K562 (cell line): ENCODE results near the gene C9orf50. TPM values are rescaled to one million over a fixed set of nuclear protein-coding genes. Genes with fewer than 3 reads are reported as not detected.
A peak's percentile ranks its signal among the peaks of the same experiment; 100 is the strongest.

Source experiments
- ATAC-seq: fragments of 200-7000 bp; cut with Tn5 transposase; 3 replicates; pipeline ENCODE4 v1.9.1; 2020; ENCODE audit warnings: moderate library complexity
- BruUV-seq: library from RNA; stranded (reverse); fragments of 400-500 nt; replicated peaks from 2 replicates; lab custom pipeline; 2021; lab: Mats Ljungman, UMichigan
- CTCF ChIA-PET: fragments of 300-600 bp; formaldehyde crosslinking; extraction: SDS; loops from one replicate; lab custom pipeline; 2021; ENCODE audit warnings: low intra/inter-chr PET ratio; lab: Yijun Ruan, JAX
- POLR2A ChIA-PET: fragments of 300-600, 350-650 bp; sonication (Branson Sonifier 250); formaldehyde crosslinking; extraction: SDS; loops from one replicate; lab custom pipeline; 2021; ENCODE audit warnings: antibody characterized with exemption, inconsistent platforms; lab: Yijun Ruan, JAX
- DNase-seq, 4 experiments: peaks; one replicate each; pipeline versions ENCODE4 v3.0.0 to v3.0.0-alpha.2; 2011 to 2018; ENCODE audit warnings: low spot score in 3 of 4, mixed read lengths in 3 of 4; ENCODE audit errors: extremely low read depth in 1 of 4
- FAIRE-seq: peaks from 2 replicates; lab custom pipeline; 2011; peaks lifted over from hg19 to GRCh38; lab: Jason Lieb, UNC
- H2AFZ ChIP-seq: 2 replicates; pipeline ENCODE4 v1.6.0; 2011; ENCODE audit warnings: low read depth, low read length, control low read depth, inconsistent platforms
- H3K27ac ChIP-seq: fragments of 200-600 bp; 3 replicates; pipeline ENCODE4 v1.8.0; 2011; ENCODE audit warnings: low read depth, mild to moderate bottlenecking, control low read depth, inconsistent platforms, low read length, moderate library complexity, mixed read lengths; ENCODE audit errors: extremely low read depth
- H3K27me3 ChIP-seq, 2 experiments: fragments of 300-600 bp in 1 of 2; 2 replicates in 1 of 2; 3 replicates in 1 of 2; pipeline versions ENCODE4 v1.6.0 to v1.8.0; 2011; ENCODE audit warnings: inconsistent platforms in 2 of 2, low read length in 2 of 2, mild to moderate bottlenecking in 1 of 2, mixed read lengths in 1 of 2, moderate library complexity in 1 of 2; ENCODE audit not compliant: control insufficient read depth in 2 of 2, insufficient read depth in 2 of 2
- H3K36me3 ChIP-seq: fragments of 300-600 bp; 3 replicates; pipeline ENCODE4 v1.8.0; 2011; ENCODE audit warnings: mild to moderate bottlenecking, low read length, inconsistent platforms; ENCODE audit not compliant: control insufficient read depth, insufficient read depth
- H3K4me1 ChIP-seq, 2 experiments: fragments of 200-600 bp in 1 of 2; replicated peaks in 1 of 2; 2 replicates in 1 of 2; 3 replicates in 1 of 2; pipeline versions ENCODE4 v1.5.1 to v1.8.0; 2011; ENCODE audit warnings: inconsistent platforms in 2 of 2, low read length in 2 of 2, mild to moderate bottlenecking in 1 of 2, mixed read lengths in 1 of 2, moderate library complexity in 1 of 2; ENCODE audit not compliant: control insufficient read depth in 2 of 2, insufficient read depth in 2 of 2
- H3K4me2 ChIP-seq: 2 replicates; pipeline ENCODE4 v1.6.1; 2011; ENCODE audit warnings: low read length, control low read depth, inconsistent platforms, mixed read lengths; ENCODE audit not compliant: insufficient read depth
- H3K4me3 ChIP-seq: fragments of 200-600 bp; sonication (generic), shearing (Covaris generic); 2 replicates; pipeline ENCODE4 v1.5.1; 2016; ENCODE audit warnings: control low read depth, inconsistent platforms
- H3K79me2 ChIP-seq: fragments of 200-600 bp; 3 replicates; pipeline ENCODE4 v1.8.0; 2011; ENCODE audit warnings: low read length, inconsistent platforms; ENCODE audit not compliant: control insufficient read depth, insufficient read depth
- H3K9ac ChIP-seq, 2 experiments: 2 replicates each; pipeline versions ENCODE4 v1.6.0 to v1.6.1; 2011; ENCODE audit warnings: low read depth in 2 of 2, low read length in 2 of 2, control low read depth in 1 of 2, inconsistent platforms in 1 of 2, mild to moderate bottlenecking in 1 of 2, mixed read lengths in 1 of 2; ENCODE audit not compliant: insufficient read depth in 1 of 2
- H3K9me1 ChIP-seq: one replicate; pipeline ENCODE4 v1.6.0; 2011; ENCODE audit warnings: inconsistent platforms, mild to moderate bottlenecking, low read length, moderate library complexity; ENCODE audit not compliant: control insufficient read depth, insufficient read depth
- H3K9me3 ChIP-seq: replicated peaks from 2 replicates; pipeline ENCODE4 v1.5.1; 2011; ENCODE audit warnings: low read depth, low read length, inconsistent platforms; ENCODE audit not compliant: control insufficient read depth, insufficient read depth
- H4K20me1 ChIP-seq: replicated peaks from 2 replicates; pipeline ENCODE4 v1.6.1; 2011; ENCODE audit warnings: low read length, inconsistent platforms, mixed read lengths; ENCODE audit not compliant: control insufficient read depth, insufficient read depth
- BRF2 ChIP-seq: IDR thresholded peaks from 3 replicates; pipeline ENCODE4 v1.6.1; 2011; ENCODE audit warnings: borderline replicate concordance, mild to moderate bottlenecking; ENCODE audit not compliant: insufficient read length, insufficient read depth
- CBFA2T2 ChIP-seq: fragments of 450-650 bp; conservative IDR thresholded peaks from 2 replicates; pipeline ENCODE4 v1.6.1; 2017; ENCODE audit warnings: mild to moderate bottlenecking
- EP300 ChIP-seq: IDR thresholded peaks from 2 replicates; pipeline ENCODE4 v1.6.1; 2012; ENCODE audit warnings: low read length, improper control_type of control experiment
- JUND ChIP-seq, 2 experiments: IDR thresholded peaks; 2 replicates in 1 of 2; 3 replicates in 1 of 2; pipeline ENCODE4 v1.6.1; 2011; ENCODE audit warnings: borderline replicate concordance in 2 of 2, low read depth in 2 of 2, low read length in 2 of 2, improper control_type of control experiment in 1 of 2, missing biosample characterization in 1 of 2, missing genetic modification characterization in 1 of 2, missing genetic modification reagents in 1 of 2
- MYBL2 ChIP-seq, 2 experiments: fragments of 450-650 bp in 1 of 2; sonication (generic) in 1 of 2; formaldehyde crosslinking in 1 of 2; IDR thresholded peaks; 2 replicates each; pipeline versions ENCODE4 v1.6.1 to v1.8.1; 2017 to 2022; ENCODE audit warnings: borderline replicate concordance in 1 of 2, inconsistent platforms in 1 of 2, low read depth in 1 of 2, mild to moderate bottlenecking in 1 of 2, missing genetic modification reagents in 1 of 2, moderate library complexity in 1 of 2
- NFXL1 ChIP-seq: fragments of 450-650 bp; formaldehyde crosslinking; IDR thresholded peaks from 2 replicates; pipeline ENCODE4 v1.4.0; 2021; ENCODE audit warnings: mild to moderate bottlenecking
- PCBP2 ChIP-seq: fragments of 200-400 bp; formaldehyde crosslinking; IDR thresholded peaks from 2 replicates; pipeline ENCODE4 v1.6.1; 2018; ENCODE audit warnings: low read length, low read depth, mild to moderate bottlenecking, moderate library complexity; ENCODE audit not compliant: poor library complexity, severe bottlenecking
- RCOR1 ChIP-seq, 2 experiments: IDR thresholded peaks; 2 replicates each; pipeline ENCODE4 v1.6.1; 2012; ENCODE audit warnings: low read depth in 2 of 2, low read length in 2 of 2, borderline replicate concordance in 1 of 2, improper control_type of control experiment in 1 of 2
- TBL1XR1 ChIP-seq, 2 experiments: IDR thresholded peaks; 2 replicates each; pipeline ENCODE4 v1.6.1; 2012; ENCODE audit warnings: improper control_type of control experiment in 2 of 2, low read length in 2 of 2, mild to moderate bottlenecking in 1 of 2
- ZBTB12 ChIP-seq: fragments of 250-450 bp; sonication (Bioruptor Pico); IDR thresholded peaks from 2 replicates; pipeline ENCODE4 v1.4.0; 2020
- ZBTB17 ChIP-seq: fragments of 450-650 bp; formaldehyde crosslinking; IDR thresholded peaks from 2 replicates; pipeline ENCODE4 v1.4.0; 2020; ENCODE audit warnings: mild to moderate bottlenecking
- ZBTB26 ChIP-seq: fragments of 450-650 bp; formaldehyde crosslinking; IDR thresholded peaks from 2 replicates; pipeline ENCODE4 v1.4.0; 2022; ENCODE audit warnings: missing genetic modification characterization
- ZBTB8A ChIP-seq: fragments of 450-650 bp; IDR thresholded peaks from 2 replicates; pipeline ENCODE4 v1.6.1; 2018; ENCODE audit warnings: mild to moderate bottlenecking, moderate library complexity; ENCODE audit not compliant: partially characterized antibody
- ZFP36 ChIP-seq: fragments of 150-350 bp; IDR thresholded peaks from 2 replicates; pipeline ENCODE4 v1.6.1; 2018; ENCODE audit warnings: low read length, low read depth; ENCODE audit not compliant: partially characterized antibody
- ZNF644 ChIP-seq: fragments of 200-800 bp; sonication (Bioruptor generic); IDR thresholded peaks from 2 replicates; pipeline ENCODE4 v1.6.1; 2016; ENCODE audit warnings: low read depth, missing genetic modification characterization, missing compliant biosample characterization
- ZNF699 ChIP-seq: fragments of 250-450 bp; sonication (Bioruptor Pico); IDR thresholded peaks from 2 replicates; pipeline ENCODE4 v1.8.0; 2021; ENCODE audit warnings: mild to moderate bottlenecking, moderate library complexity; ENCODE audit not compliant: insufficient replicate concordance
- WGBS: fragments of 100-300 bp; shearing (Covaris generic); methylation state at CpG from one replicate; pipeline ENCODE4 v1.1.6; 2016; ENCODE audit warnings: low coverage, mixed read lengths; ENCODE audit not compliant: insufficient coverage; ENCODE audit errors: missing lambda C conversion rate; 5-methylcytosine and 5-hydroxymethylcytosine counted together
- in situ Hi-C: fragments of 300-500 bp; cut with MboI; formaldehyde crosslinking; loops from 4 replicates; pipeline ENCODE4 v1.15.0; 2018; ENCODE audit warnings: inconsistent platforms, mixed read lengths
- intact Hi-C: fragments of 100-400 bp; cut with micrococcal nuclease; formaldehyde crosslinking; loops from 2 replicates; pipeline ENCODE4 v1.14.2; 2022
- polyA plus RNA-seq, 8 experiments: library from polyadenylated mRNA; depleted of rRNA in 4 of 8; stranded (reverse) in 5 of 8; unstranded in 3 of 8; fragments of >200 nt; fragmentation: Nextera tagmentation in 2 of 8; fragmentation: Illumina TruSeq in 1 of 8; extraction: Ambion mirVana in 2 of 8; extraction: Trizol in 1 of 8; gene quantifications; 2 replicates each; pipeline versions ENCODE4 v1.2.1 to v1.2.3, GENCODE V29; 2011 to 2014; ENCODE audit warnings: inconsistent platforms in 1 of 8, missing spikeins in 1 of 8
- total RNA-seq, 7 experiments: library from RNA; depleted of rRNA in 6 of 7; stranded (reverse); fragments of >200 nt in 6 of 7; fragmentation: Illumina TruSeq in 2 of 7; extraction: Trizol in 2 of 7; gene quantifications; 2 replicates each; pipeline versions ENCODE4 v1.2.1 to v1.2.3, GENCODE V29; 2011 to 2021; ENCODE audit warnings: low replicate concordance in 1 of 7

The C9orf50 gene
- total and polyA plus RNA-seq, 9 of the 15 experiments (the other 6 are each of a cell fraction or from before 2014, with no cell fraction given): not detected

GRCh38 chr9:129661029-129661428, 40.1 kb upstream of the C9orf50 start (continued):
- no peak for TF ChIP-seq ZBTB12
- no peak for TF ChIP-seq BRF2
- TF ChIP-seq EP300: no peak

DNA sequence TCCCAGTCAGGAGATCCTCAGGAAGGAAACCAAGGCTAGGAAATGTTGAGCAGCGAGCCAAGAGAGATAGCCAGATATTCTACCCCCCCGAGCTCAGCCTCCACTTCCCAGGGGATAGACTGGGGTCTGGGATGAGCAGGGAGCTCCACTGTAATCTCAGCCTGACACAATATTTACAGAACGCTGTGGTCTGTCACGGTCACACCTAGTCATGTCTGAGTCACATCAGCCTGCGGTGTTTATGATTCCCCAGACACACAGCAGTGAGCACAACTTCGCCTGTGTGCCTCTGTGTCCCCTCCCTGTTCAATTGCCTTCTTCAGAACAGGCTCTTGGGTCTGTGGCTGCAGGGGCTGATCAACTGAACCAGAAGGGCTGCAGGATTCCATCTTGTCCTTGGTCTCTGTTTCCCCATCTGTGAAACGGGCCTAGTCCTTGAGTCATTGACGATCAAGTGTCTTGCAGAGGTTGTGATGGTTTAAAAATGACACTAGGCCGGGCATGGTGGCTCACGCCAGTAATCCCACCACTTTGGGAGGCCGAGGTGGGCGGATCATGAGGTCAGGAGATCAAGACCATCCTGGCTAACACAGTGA, 36.0 kb upstream of the C9orf50 start:
- no peak for DNase-seq
- Histone ChIP-seq H3K9me1 (no peaks in the 10 kb centered on the region), H3K79me2 (no peaks in the 10 kb centered on the region), H3K36me3 (no peaks in the 10 kb centered on the region), H3K9ac (no peak overlapping the region), H3K27me3 (peaks cover 30 to 31% of the 10 kb centered on the region in 2 experiments; a peak in 4 of 5 replicates), H3K9me3 (no peaks in the 10 kb centered on the region), H4K20me1 (no peaks in the 10 kb centered on the region; the same call in 1 of the 2 replicates), H3K4me1 (peaks cover 0 to 3% of the 10 kb centered on the region in 2 experiments; a peak in 2 of 5 replicates), H3K27ac (no peak overlapping the region), H3K4me3 (no peak overlapping the region), H3K4me2 (no peak overlapping the region), H2AFZ (no peak overlapping the region)
- in situ Hi-C loops: loop anchor here (25.0 kb wide), 1 partner anchor 680 kb away; no protein-coding TSS in a partner anchor
- CTCF ChIA-PET: no interaction called here
- ATAC-seq: peak; percentile 58
- POLR2A ChIA-PET: interaction anchor here (0.6 to 1.1 kb wide), 7 partner anchors 13 to 1497 kb away, joined by 3 to 4 read pairs (median 3); partner anchors contain the start of gene BBLN
- BruUV-seq: no TSS peak
- FAIRE-seq: peak; percentile 84
- WGBS: 2% methylated on average over 12 of the region's 12 CpGs
- intact Hi-C loops: no loop called here
- TF ChIP-seq ZBTB17 (CRISPR knock-in tag) (no peak), NFXL1 (no peak), JUND (IDR thresholded peaks at IDR 0.05; ENCODE audit: borderline replicate concordance, low read depth, low read length) (peak; percentile 74), JUND (tag; IDR thresholded peaks at IDR 0.05; ENCODE audit: borderline replicate concordance, low read depth, low read length) (peak; percentile 44; the same call in 1 of the 3 replicates), ZFP36 (peak; percentile 17), RCOR1 (IDR thresholded peaks at IDR 0.05; ENCODE audit: borderline replicate concordance in 1 of 2, low read depth in 2 of 2, low read length in 2 of 2) (peak in 1 of 2 experiments; percentile 29; a peak in 1 of 4 replicates), ZBTB26 (CRISPR knock-in tag) (no peak), CBFA2T2 (peak; percentile 57; the same call in 1 of the 2 replicates), ZNF699 (CRISPR knock-in tag) (no peak), ZNF644 (tag) (no peak), MYBL2 (IDR thresholded peaks at IDR 0.05; ENCODE audit: low read depth) (no peak), MYBL2 (CRISPR knock-in tag; IDR thresholded peaks at IDR 0.05; ENCODE audit: borderline replicate concordance) (no peak), ZBTB8A (no peak), PCBP2 (no peak), TBL1XR1 (IDR thresholded peaks at IDR 0.05; ENCODE audit: low read length in 2 of 2) (no peak)
